LNCaP clone FGC (cell line): Measurements from ENCODE around the gene PHC3.

Experiments
- DNase-seq: peaks from one replicate; pipeline ENCODE4 v3.0.0-alpha.2; 2011; ENCODE audit warnings: low read depth
- H3K4me3 ChIP-seq: 2 replicates; pipeline ENCODE4 v1.5.1; 2011; ENCODE audit warnings: mild to moderate bottlenecking, low read depth, low read length, control low read depth
- CTCF ChIP-seq: IDR thresholded peaks from 2 replicates; pipeline ENCODE4 v1.5.1; 2012; ENCODE audit warnings: mild to moderate bottlenecking; ENCODE audit not compliant: control insufficient read depth, insufficient read depth; ENCODE audit errors: extremely low read depth

Gene PHC3

DNA sequence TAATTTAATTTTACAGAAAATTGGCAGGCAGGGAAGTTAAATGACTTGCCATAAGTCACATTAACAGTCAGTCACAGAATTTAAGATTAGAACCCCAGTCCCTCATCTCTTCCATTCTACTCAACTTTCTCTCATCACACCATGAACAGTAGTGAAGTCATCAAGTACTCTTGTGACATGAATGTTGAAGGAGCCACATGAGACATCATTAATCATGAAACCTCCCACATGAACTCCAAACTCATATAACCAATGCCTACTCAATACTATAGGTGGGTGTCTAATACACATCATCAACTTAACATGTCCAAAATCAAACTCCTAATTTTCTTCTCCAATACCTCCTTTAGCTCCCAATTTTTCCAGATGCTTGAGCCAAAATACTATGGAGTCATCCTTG, 19.5 kb downstream of the PHC3 start:
- DNase-seq: no peak
- H3K4me3 ChIP-seq: no peak overlapping the region
- no peak for TF ChIP-seq CTCF

- peak; percentile 71 for DNase-seq
- no peak overlapping the region for H3K4me3 ChIP-seq
- no peak for TF ChIP-seq CTCF
Measured at GRCh38 chr3:170159933-170160332, 21.6 kb downstream of the PHC3 start.

- no peak overlapping the region for H3K4me3 ChIP-seq
- DNase-seq: no peak
- no peak for TF ChIP-seq CTCF
Measured at GRCh38 chr3:170159459-170159858, 22.1 kb downstream of the PHC3 start.

GRCh38 chr3:170155604-170156003, 25.9 kb downstream of the PHC3 start:
- H3K4me3 ChIP-seq: no peak overlapping the region
- no peak for DNase-seq
- TF ChIP-seq CTCF: no peak

GRCh38 chr3:170154569-170155143, 26.9 kb downstream of the PHC3 start:
- H3K4me3 ChIP-seq: no peak overlapping the region
- no peak for DNase-seq
- TF ChIP-seq CTCF: no peak

DNA sequence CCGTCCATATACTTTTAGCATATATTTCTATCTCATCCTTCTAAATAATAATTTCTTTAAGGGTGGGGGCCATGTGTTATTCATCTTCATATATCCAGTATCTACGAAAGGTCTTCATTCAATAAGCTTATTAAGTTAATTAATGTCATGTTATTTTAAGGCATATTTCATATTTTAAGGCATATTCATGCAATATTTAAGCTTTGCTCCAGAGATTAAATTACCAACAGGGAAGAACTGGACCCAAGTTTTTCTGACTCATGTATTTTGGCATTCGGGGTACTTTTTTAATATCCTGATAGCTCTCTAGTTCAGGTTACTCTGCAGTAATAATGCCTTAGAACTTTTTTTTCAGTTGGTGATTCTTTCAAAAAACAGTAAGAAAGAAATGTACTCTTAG, 27.4 kb downstream of the PHC3 start:
- H3K4me3 ChIP-seq: no peak overlapping the region
- no peak for DNase-seq
- no peak for TF ChIP-seq CTCF

DNA sequence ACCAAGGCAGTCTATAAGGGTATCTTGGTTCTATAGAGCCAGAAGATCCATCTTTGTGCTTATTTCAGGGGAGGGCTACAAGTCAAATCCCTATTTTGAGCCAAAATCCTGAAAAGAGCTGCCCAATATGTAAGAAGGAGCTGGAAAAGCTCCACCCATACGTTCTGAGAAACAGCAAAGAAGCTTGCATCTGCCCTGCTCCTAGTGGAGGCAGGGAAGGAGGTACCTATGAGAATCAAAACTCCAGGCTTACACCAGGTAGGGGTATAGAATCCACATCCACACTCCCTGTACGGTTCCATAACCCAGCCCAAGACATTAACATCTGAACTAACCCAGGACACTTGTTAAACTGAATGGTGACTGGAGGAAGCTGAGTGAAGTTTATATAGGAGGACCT, 30.0 kb downstream of the PHC3 start:
- no peak for TF ChIP-seq CTCF
- no peak for DNase-seq
- no peak overlapping the region for H3K4me3 ChIP-seq
